HEK293T (cell line): Measurements from ENCODE around the gene ACSF3.

Experiments used
- ELF4 ChIP-seq: fragments of 450-650 bp; IDR thresholded peaks from 2 replicates; pipeline ENCODE4 v1.6.1; 2017; ENCODE audit warnings: antibody characterized with exemption
- FOXM1 ChIP-seq: fragments of 450-650 bp; IDR thresholded peaks from 2 replicates; pipeline ENCODE4 v1.6.1; 2017; ENCODE audit warnings: mild to moderate bottlenecking, borderline replicate concordance
- SP1 ChIP-seq: fragments of 450-650 bp; IDR thresholded peaks from 2 replicates; pipeline ENCODE4 v1.6.1; 2017

DNA sequence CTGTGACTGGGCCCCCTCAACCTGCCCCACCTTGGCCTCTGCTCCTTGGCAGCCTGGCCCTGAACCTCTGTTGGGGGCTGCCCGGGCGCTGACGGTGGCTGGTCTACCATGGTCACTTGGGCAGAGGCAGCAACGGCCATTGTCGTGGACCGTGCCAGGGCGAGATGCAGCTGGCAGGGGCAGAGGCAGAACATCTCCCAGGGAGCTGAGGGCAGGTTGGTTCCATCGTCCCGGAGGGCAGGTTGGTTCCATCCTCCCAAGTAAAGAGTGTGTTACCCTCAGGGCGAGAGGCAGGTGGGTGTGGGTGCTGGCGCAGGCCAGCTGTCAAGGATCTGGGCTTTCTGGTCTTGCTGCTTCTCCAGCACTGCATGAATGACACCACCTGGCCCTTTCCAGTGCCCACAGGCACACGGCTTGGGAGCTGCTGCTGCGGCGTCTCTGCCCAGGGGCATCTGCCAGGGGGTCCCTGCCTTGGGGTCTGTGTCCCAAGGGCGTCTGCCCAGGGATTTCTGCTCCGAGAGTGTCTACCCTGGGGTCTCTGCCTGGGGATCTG is 12.0 kb downstream of the ACSF3 start:
- TF ChIP-seq FOXM1 = no peak
- TF ChIP-seq SP1 = no peak
- TF ChIP-seq ELF4 = no peak
